NCI-H345 (cell line): ENCODE results near the gene ARHGDIA.

Source experiments
- DNase-seq: peaks from one replicate; lab custom pipeline; 2025; lab: John Stamatoyannopoulos, UW

Gene ARHGDIA

DNA sequence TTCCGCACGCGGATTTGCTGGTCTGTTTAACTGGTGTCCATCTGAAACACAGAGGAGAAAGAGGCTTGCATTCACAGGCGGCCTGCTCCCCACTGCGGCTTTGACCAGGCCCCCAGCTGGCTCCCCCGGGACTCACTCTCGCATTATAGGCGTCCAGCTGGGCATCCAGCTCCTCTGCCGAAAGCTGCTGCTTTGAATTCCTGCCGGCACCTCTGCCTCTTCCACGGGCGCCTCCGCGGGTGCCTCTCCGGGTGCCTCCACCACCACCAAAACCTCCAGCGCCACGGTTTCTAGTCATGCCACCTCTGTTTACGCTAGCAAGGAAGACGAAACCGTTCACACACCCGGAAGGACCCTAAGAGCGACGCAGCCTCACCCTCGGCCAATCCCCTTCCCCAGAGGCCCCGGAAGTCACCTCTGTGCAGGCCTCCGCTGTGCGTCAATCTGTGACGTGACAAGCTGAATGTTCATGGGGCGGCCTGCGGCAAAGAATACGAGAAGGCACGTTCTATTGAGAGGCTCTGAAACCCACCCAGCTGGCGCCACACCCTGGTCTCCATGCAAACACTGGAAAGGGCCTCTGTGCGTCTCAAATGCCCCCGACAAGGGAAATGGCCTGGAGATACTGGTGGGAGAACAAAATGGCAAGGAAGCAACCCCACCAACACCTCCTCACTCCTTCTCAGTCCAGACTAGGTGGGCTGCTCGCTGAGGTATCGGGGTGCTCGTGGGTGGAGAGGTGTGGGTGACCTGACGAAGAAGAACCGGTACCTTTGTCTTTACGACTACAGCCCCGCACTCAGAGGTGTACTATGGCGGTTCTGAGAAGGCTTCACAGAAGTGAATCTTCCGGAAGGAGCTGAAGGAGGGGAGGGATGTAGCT is 17.2 kb upstream of the ARHGDIA start:
- no peak for DNase-seq

DNA sequence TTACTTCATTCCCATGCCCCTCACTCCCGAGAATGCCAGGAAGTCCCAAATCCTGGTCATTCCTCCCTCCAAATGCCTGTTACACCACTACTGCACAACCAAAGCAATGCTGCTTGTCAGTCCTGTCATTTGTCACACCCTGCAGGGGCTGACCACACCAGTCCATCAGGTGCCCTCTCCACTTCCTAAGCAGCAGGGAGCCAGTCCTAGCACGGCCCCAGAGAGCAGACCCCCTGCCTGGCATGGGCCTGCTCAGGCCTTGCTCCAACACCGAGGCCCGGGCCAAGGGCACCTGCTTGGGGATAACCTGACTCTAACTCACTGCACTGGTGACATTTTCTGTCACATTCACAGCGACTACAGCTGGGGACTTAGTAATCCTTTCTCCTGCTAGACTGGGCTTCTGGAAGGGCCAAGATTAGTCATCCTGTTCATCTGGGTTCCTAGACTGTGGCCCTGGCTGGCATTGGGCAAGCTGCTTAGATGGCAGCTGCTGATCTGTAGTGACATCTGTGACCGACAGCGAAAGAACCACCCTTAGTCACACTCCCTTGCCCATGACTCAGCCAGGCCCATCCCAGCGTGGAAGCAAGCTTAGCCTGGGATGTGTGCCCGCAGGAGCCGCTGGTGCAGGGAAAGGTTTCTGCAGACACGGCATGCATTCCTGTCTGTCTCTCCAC is 14.9 kb upstream of the ARHGDIA start:
- DNase-seq: no peak

DNA sequence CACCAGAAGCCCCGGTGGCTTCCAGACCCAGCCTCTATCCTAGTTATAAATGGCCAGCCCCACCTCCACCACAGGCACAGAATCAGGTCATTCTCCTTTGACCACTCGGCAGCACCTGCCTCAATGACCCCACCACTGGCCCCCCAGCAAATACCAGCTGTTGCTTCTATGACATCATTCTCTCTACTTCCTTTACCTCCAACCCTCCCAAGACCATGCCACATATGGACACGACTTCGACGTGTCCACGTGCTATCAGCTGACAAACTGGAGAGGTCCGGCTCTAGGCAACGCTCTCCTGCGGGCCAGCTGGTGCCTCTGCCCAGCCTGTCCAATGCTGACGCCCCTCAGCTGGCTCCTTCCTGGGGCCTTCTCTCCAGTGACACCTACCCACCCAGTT is 14.3 kb upstream of the ARHGDIA start:
- no peak for DNase-seq

DNA sequence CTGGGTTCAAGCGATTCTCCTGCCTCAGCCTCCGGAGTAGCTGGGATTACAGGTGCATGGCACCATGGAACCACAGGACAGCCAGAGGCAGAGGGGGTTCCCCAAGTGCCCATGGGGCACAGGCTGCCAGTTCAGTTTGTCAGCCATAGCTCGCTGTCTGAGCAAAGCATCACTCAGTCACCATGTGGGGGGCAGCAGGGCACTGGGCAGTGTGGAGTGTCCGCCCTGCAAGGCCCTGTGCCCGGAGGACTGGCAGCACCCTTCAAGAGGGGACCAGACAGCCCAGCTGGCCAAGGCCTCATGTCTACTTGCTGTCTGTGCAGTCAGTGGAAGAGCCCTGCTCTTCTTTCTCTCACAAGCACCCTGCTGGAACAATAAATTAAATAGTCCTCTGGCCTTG is 13.8 kb upstream of the ARHGDIA start:
- DNase-seq: no peak

DNA sequence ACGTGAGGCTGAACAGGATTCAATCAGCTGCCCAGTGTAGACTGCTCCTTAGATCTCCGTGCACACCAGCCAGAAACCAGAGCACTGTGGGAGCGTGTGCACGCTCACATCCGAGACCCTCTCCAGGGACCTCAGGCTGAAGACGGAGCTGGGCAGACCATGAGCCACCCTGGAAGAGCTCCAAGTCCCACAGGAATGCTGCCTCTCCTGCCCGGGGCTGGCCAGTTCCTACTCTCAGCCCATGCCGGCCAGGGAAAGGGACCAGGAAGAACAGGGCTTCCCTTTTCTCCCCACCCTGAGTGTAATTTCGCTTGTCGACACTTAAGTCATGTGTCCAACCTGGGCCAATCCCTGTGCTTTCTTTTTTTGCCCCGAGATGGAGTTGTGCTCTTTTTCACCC is 13.4 kb upstream of the ARHGDIA start:
- DNase-seq: no peak

DNA sequence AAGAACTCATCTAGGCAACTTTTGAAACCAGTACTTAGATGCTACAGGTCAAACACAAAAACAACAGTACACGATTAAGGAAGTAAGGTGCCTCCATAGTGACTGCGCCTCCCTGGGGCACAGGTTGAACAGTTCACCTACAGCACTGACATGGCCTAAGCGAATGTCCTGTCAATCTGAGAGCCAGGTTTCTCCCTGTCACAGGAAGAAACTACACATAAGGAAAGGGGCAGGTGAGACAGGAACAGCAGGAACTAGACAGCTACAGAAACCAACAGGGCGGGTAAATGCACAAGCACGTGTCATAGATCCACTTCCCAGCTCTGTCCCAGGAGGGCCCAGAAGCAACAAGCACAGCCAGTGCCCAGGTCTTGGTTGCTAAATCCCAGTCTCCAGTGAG is 8.0 kb upstream of the ARHGDIA start:
- DNase-seq: no peak

GRCh38 chr17:81878294-81878693 is 7.2 kb upstream of the ARHGDIA start:
- no peak for DNase-seq

DNA sequence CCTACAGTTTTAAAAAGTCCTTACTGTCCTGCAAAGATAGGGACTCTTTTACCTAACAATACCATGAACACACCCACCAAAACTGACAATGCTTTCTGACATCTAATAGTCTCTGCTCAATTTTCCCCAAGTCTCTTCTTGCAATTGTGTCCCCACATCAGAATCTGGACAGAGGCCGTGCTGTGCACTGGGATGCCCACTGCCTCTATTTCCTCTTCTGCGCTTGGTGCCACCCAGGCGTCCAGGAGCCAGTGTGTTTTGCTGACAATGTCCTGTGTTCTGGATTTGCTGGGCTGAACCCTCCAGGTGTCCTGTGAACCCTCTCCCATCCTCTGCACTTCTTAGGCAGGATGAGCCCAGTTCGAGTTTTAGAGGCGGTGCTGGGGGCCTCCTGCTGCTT is 6.4 kb upstream of the ARHGDIA start:
- DNase-seq: no peak

- peak; percentile 95 for DNase-seq
Measured at GRCh38 chr17:81871387-81872230, 472 bp upstream of the ARHGDIA start.

DNA sequence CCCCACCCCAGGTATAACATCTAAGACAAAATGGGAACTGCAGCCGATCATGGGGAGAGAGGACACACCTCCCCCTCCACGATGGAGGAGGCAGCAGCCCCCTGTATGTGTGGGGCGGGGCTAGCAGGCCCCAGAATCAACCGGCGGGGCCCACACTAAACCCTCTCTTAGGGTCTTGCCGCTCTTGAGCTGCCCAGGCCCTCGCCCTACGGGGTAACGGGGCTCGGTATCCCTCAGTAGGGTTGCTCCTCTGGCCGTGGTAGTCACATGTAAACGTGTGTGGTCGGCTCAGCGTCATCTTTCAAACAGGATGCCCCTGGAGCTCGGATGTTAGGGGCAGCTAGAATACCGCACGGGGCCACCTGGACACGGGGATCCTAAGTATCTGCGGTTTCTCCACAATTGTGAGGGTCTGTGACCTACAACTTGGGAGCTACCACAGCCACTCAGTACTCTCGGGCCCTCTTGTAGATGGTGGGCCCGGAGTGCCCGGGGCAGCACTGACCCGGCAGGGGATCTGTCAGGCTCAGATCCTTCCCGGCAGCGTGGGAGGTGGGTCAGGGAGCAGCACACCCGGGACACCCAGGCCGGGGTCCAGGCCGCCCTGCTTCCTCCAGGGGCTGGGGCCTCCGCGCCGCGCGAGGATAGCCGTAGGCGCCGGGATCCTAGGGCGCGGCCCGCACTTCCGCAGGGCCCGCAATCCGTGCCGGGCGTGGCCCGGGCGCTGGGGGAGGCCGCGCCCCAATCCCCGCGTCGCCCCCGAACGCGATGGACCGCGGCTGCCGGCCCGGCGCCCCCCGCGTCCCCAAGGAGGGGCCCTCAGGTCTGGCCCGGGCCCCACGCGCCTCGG is 781 bp downstream of the ARHGDIA start:
- peak; percentile 29 for DNase-seq

DNA sequence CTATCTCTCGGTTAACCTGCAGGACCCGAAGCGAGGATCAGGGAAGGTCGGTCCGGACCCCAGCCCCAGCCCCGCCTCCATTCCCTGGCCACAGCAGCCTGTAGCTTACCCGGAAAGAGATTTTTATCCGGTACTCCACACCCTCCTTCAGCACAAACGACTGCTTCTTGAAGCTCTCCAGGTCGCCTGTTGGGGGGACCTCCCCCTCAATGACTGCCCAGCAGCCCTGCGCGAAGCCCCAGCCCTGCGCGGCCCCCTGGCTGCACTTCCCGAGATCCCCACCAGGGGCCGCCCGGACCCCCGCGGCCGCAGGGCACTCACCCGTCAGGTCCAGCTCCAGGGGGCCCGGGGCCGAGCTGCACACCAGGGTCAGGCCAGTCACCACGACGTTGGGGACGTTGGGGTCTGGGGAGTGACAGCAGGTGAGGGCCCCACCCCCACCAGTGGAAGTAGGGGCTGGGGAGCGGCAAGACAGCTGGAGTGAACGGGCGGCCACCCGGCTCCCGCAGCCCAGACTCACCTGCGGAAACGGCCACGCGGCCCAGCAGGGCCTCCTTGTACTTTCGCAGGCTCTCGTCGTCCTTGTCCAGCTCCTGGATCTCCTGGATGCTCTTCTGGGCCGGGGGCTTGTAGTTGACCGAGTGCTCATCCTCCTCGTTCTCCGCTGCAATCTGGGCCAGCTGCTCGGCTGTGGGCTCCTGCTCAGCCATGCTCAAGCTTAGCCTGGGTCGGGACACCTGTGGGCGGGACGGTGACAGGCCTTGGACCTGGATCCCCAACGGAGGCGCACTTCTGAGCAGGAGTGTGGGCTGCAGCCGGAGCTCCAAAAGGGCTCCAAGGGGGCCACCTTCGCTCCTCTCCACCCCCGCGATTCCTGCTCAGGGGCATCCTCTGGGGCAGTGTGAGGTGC is 1.7 kb downstream of the ARHGDIA start:
- DNase-seq: no peak

- DNase-seq: no peak
Measured at GRCh38 chr17:81868674-81869220, 2.4 kb downstream of the ARHGDIA start.

GRCh38 chr17:81867991-81868673 is 3.0 kb downstream of the ARHGDIA start:
- no peak for DNase-seq

- peak; percentile 17 for DNase-seq
Measured at GRCh38 chr17:81867170-81867990, 3.8 kb downstream of the ARHGDIA start.

- DNase-seq: no peak
Measured at GRCh38 chr17:81866440-81867169, 4.5 kb downstream of the ARHGDIA start.

- no peak for DNase-seq
Measured at GRCh38 chr17:81865733-81866439, 5.3 kb downstream of the ARHGDIA start.

DNA sequence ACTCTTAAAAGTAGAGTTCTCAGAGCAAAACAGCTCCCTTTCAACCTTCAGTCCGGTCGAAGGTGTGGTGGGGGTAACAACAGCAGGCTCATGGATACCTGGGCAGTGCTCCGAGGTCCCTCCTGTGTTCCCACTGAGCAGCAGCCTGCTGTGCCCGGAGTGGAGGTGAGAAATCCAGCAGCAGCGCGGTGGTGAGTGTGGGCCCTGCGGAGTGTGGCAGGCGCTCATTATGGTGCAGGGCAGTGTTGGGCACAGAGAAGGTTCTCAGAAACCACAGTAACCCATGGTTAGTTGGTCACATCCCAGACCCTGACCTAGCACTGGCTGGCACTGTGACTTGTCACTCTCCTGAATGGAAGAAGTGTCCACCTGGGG is 5.8 kb downstream of the ARHGDIA start:
- DNase-seq: no peak
